Lower lobe of right lung (tissue), 2 donors: Measurements from ENCODE around the gene RPA3. TPM values are rescaled to one million over a fixed set of nuclear protein-coding genes. Genes with fewer than 3 reads are reported as not detected.

ENCODE experiments used
- ATAC-seq, 2 donors: fragments of 200-7000 bp; cut with Tn5 transposase; one replicate each; pipeline ENCODE4 v1.9.1; 2020 to 2022; ENCODE audit warnings: mild to moderate bottlenecking in 2 of 2, moderate library complexity in 2 of 2
- DNase-seq: peaks from one replicate; pipeline ENCODE4 v3.0.0-alpha.2; 2020
- H3K27ac ChIP-seq: fragments of 200-600 bp; one replicate; pipeline ENCODE4 v1.8.0; 2022
- H3K27me3 ChIP-seq: fragments of 200-600 bp; one replicate; pipeline ENCODE4 v1.8.0; 2022; ENCODE audit warnings: low read depth
- H3K36me3 ChIP-seq: fragments of 200-600 bp; one replicate; pipeline ENCODE4 v1.8.0; 2022; ENCODE audit warnings: mild to moderate bottlenecking
- H3K4me1 ChIP-seq: fragments of 200-600 bp; one replicate; pipeline ENCODE4 v1.8.0; 2022
- H3K4me3 ChIP-seq: fragments of 200-600 bp; one replicate; pipeline ENCODE4 v1.8.0; 2022; ENCODE audit warnings: mild to moderate bottlenecking
- H3K9me3 ChIP-seq: fragments of 200-600 bp; one replicate; pipeline ENCODE4 v1.8.0; 2022
- intact Hi-C: fragments of 100-400 bp; cut with DNase I; formaldehyde crosslinking; loops from one replicate; pipeline ENCODE4 v1.11.0; 2022
- long read RNA-seq: library from polyadenylated mRNA; unstranded; transcript quantifications from one replicate; pipeline ENCODE4 v2.0.0, GENCODE V29; 2021
- total RNA-seq: library from RNA; stranded (reverse); fragmentation: NEBNext Ultra II Directional; extraction: Animal tissue kit (Norgen Biotek cat#: 25700); gene quantifications from one replicate; pipeline ENCODE4 v1.2.1, GENCODE V29; 2021
- TF ChIP-seq, protein P1 (sequence below): fragments of 200-600 bp; IDR thresholded peaks from one replicate; pipeline ENCODE4 v1.8.0; 2022; ENCODE audit warnings: antibody characterized with exemption, mild to moderate bottlenecking
- donor health status: DM: no; HTN: yes; CAD: no; lungs with severe emphysema.

The RPA3 gene
- total RNA-seq: 27.4 TPM
- long read RNA-seq, partial matches to known transcripts: 19 of 32 reads
- long read RNA-seq, other reads (novel, unspliced or antisense): 13 of 32 reads

- no peaks in the 10 kb centered on the region for H3K27me3 ChIP-seq
- H3K9me3 ChIP-seq: no peaks in the 10 kb centered on the region
- DNase-seq (no peak), ATAC-seq (no peak)
- H3K4me3 ChIP-seq: no peak within 1 kb of the TSS
- TF ChIP-seq, protein P1, sequence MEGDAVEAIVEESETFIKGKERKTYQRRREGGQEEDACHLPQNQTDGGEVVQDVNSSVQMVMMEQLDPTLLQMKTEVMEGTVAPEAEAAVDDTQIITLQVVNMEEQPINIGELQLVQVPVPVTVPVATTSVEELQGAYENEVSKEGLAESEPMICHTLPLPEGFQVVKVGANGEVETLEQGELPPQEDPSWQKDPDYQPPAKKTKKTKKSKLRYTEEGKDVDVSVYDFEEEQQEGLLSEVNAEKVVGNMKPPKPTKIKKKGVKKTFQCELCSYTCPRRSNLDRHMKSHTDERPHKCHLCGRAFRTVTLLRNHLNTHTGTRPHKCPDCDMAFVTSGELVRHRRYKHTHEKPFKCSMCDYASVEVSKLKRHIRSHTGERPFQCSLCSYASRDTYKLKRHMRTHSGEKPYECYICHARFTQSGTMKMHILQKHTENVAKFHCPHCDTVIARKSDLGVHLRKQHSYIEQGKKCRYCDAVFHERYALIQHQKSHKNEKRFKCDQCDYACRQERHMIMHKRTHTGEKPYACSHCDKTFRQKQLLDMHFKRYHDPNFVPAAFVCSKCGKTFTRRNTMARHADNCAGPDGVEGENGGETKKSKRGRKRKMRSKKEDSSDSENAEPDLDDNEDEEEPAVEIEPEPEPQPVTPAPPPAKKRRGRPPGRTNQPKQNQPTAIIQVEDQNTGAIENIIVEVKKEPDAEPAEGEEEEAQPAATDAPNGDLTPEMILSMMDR: no peak
- H3K4me1 ChIP-seq: no peaks in the 10 kb centered on the region
- H3K27ac ChIP-seq: no peak within 1 kb of the TSS
- intact Hi-C loops: no loop called here
- H3K36me3 ChIP-seq: peaks cover 4% of the 10 kb centered on the region
Measured at GRCh38 chr7:7718492-7718891, at the start of gene RPA3. TSS of gene RPA3 (minus strand) at chr7:7718607. CDS start at chr7:7640418, 78,189 bp downstream.

DNA sequence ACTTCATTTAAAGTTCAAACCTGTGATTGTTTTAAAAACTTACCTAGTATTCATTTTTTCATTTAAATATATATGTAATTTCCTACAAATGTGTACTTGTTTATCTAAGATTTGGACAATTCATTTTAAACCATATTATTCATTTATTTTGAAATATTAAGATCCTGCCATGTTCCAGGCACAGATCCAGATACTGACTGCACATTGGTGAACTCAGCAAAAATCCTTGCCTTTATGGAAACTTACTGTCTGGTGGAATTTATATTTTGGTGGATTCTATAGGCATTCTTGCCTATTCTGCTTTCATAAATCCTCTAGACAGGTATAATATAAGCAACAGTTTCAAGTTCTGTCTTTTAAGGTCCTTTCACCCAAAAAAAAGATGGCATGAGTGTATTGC lies 48.3 kb upstream of the RPA3 start:
- DNase-seq: no peak
- no peaks in the 10 kb centered on the region for H3K27me3 ChIP-seq
- no peak for ATAC-seq
- H3K9me3 ChIP-seq: no peaks in the 10 kb centered on the region
- no peak overlapping the region for H3K27ac ChIP-seq
- H3K4me1 ChIP-seq: peaks cover 14% of the 10 kb centered on the region
- H3K4me3 ChIP-seq: no peak overlapping the region
- TF ChIP-seq, protein P1: no peak
- intact Hi-C loops: no loop called here
- H3K36me3 ChIP-seq: no peaks in the 10 kb centered on the region

GRCh38 chr7:7765422-7765821 lies 47.0 kb upstream of the RPA3 start:
- TF ChIP-seq, protein P1: no peak
- ATAC-seq (peak in 1 of 2 donors; percentile 46), DNase-seq (no peak)
- H3K27me3 ChIP-seq: no peaks in the 10 kb centered on the region
- H3K36me3 ChIP-seq: no peaks in the 10 kb centered on the region
- H3K4me3 ChIP-seq: no peak overlapping the region
- no peak overlapping the region for H3K27ac ChIP-seq
- peaks cover 20% of the 10 kb centered on the region for H3K4me1 ChIP-seq
- intact Hi-C loops: no loop called here
- no peaks in the 10 kb centered on the region for H3K9me3 ChIP-seq

- no peak for DNase-seq
- peaks cover 20% of the 10 kb centered on the region for H3K4me1 ChIP-seq
- H3K36me3 ChIP-seq: no peaks in the 10 kb centered on the region
- peak; percentile 27 to 49 for ATAC-seq
- no peaks in the 10 kb centered on the region for H3K9me3 ChIP-seq
- H3K27me3 ChIP-seq: no peaks in the 10 kb centered on the region
- TF ChIP-seq, protein P1: no peak
- intact Hi-C loops: loop anchor here (5.0 kb wide), 1 partner anchor 82 kb away; no protein-coding TSS in a partner anchor
- no peak overlapping the region for H3K27ac ChIP-seq
- H3K4me3 ChIP-seq: no peak overlapping the region
Measured at GRCh38 chr7:7764520-7765396, 46.4 kb upstream of the RPA3 start.

GRCh38 chr7:7761974-7762779 lies 43.8 kb upstream of the RPA3 start:
- Histone ChIP-seq H3K27ac (peak overlapping the region; percentile 68), H3K36me3 (no peaks in the 10 kb centered on the region), H3K4me3 (peak overlapping the region; percentile 55), H3K27me3 (no peaks in the 10 kb centered on the region), H3K4me1 (peaks cover 13% of the 10 kb centered on the region), H3K9me3 (no peaks in the 10 kb centered on the region)
- TF ChIP-seq, protein P1: no peak
- peak; percentile 68 to 76 for ATAC-seq
- intact Hi-C loops: loop anchor here (5.0 kb wide), 1 partner anchor 80 kb away; no protein-coding TSS in a partner anchor
- DNase-seq: no peak
